Upper lobe of left lung (tissue), 4 donors: ENCODE data around the gene ZNF101.

ENCODE experiments used
- CTCF ChIP-seq, 6 experiments: fragments of 450-650 bp in 4 of 6; fragments of 200-600 bp in 2 of 6; sonication (generic) in 2 of 6; IDR thresholded peaks; one replicate each; pipeline ENCODE4 v1.5.1; 2016 to 2019; ENCODE audit warnings: antibody characterized with exemption in 6 of 6
- POLR2A ChIP-seq, 4 donors: fragments of 450-650 bp; IDR thresholded peaks; one replicate each; pipeline ENCODE4 v1.5.1; 2016 to 2017; ENCODE audit warnings: antibody characterized with exemption in 4 of 4, mild to moderate bottlenecking in 2 of 4
- POLR2AphosphoS5 ChIP-seq, 2 donors: sonication (generic); formaldehyde crosslinking; IDR thresholded peaks; one replicate each; pipeline ENCODE4 v1.5.1; 2017; ENCODE audit warnings: antibody characterized with exemption in 2 of 2

GRCh38 chr19:19710506-19710905, 41.9 kb downstream of the ZNF101 start:
- TF ChIP-seq POLR2A (IDR thresholded peaks at IDR 0.05) (no peak), POLR2AphosphoS5 (IDR thresholded peaks at IDR 0.05) (no peak), CTCF (IDR thresholded peaks at IDR 0.05) (no peak)
